ENCODE data around the gene CABCOCO1.
"Not testable (repeated sequence)": the region's sequence is repeated elsewhere in the genome, so short reads cannot be mapped to it uniquely, and the experiment has no call there.

Gene CABCOCO1

DNA sequence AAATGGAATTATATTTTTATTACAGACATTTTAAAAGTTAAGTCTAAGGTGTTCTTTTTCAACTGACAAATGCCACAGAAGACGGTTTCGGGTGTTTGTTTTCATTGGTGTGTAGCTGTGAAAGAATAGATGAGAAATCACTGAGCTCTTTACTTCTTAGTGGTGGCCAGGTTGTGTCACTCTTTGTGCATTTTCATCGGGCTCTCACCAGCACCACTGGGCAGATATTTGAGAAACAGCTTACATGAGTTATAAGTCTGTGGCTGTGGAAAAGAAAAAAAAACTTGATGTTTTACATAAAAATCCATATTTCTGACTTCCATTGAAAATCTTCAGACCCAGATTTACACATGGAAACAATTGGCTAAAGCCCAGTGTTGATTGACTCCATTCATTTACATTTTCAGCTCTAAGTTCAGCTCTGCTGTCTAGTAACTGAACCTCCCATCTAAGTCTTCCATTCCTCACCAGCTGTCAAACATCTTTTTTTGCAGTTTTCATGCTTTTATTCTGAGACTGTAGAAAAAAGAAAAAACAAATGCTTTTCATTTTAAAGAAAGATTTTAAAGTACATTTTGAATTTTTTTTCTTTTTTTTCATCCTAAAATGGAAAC is 22.3 kb downstream of the CABCOCO1 start:
- Histone ChIP-seq H3K4me1 (ENCODE audit: control insufficient read depth, insufficient read depth, low read length) (no peaks in the 10 kb centered on the region), H3K27me3 (ENCODE audit: control insufficient read depth, insufficient read depth, low read length) (no peaks in the 10 kb centered on the region), H3K27ac (ENCODE audit: low read depth, low read length) (no peak overlapping the region), H3K4me3 (ENCODE audit: low read depth, low read length) (no peak overlapping the region), H3K36me3 (ENCODE audit: control insufficient read depth, insufficient read depth, low read length) (no peaks in the 10 kb centered on the region), H3K9ac (ENCODE audit: low read length) (no peak overlapping the region), H3K9me3 (ENCODE audit: control insufficient read depth, insufficient read depth, low read depth, low read length) (no peaks in the 10 kb centered on the region)

GRCh38 chr10:61688551-61689308 is 26.0 kb downstream of the CABCOCO1 start:
- Histone ChIP-seq H3K27me3 (ENCODE audit: control insufficient read depth, insufficient read depth, low read length) (no peaks in the 10 kb centered on the region), H3K4me3 (ENCODE audit: low read depth, low read length) (no peak overlapping the region), H3K9ac (ENCODE audit: low read length) (no peak overlapping the region), H3K27ac (ENCODE audit: low read depth, low read length) (no peak overlapping the region), H3K4me1 (ENCODE audit: control insufficient read depth, insufficient read depth, low read length) (no peaks in the 10 kb centered on the region), H3K36me3 (ENCODE audit: control insufficient read depth, insufficient read depth, low read length) (no peaks in the 10 kb centered on the region), H3K9me3 (ENCODE audit: control insufficient read depth, insufficient read depth, low read depth, low read length) (no peaks in the 10 kb centered on the region)

GRCh38 chr10:61691667-61692066 is 28.9 kb downstream of the CABCOCO1 start:
- H3K27me3 ChIP-seq (ENCODE audit: control insufficient read depth, insufficient read depth, low read length); H3K27ac ChIP-seq (ENCODE audit: low read depth, low read length); H3K9ac ChIP-seq (ENCODE audit: low read length); H3K4me3 ChIP-seq (ENCODE audit: low read depth, low read length); H3K36me3 ChIP-seq (ENCODE audit: control insufficient read depth, insufficient read depth, low read length); H3K9me3 ChIP-seq (ENCODE audit: control insufficient read depth, insufficient read depth, low read depth, low read length); H3K4me1 ChIP-seq (ENCODE audit: control insufficient read depth, insufficient read depth, low read length): not testable (repeated sequence)

GRCh38 chr10:61692447-61693010 is 29.8 kb downstream of the CABCOCO1 start:
- Histone ChIP-seq H3K27me3 (ENCODE audit: control insufficient read depth, insufficient read depth, low read length) (no peaks in the 10 kb centered on the region), H3K9ac (ENCODE audit: low read length) (no peak overlapping the region)

GRCh38 chr10:61698968-61699655 is 36.4 kb downstream of the CABCOCO1 start:
- H3K9ac ChIP-seq (ENCODE audit: low read length): no peak overlapping the region
- H3K4me3 ChIP-seq (ENCODE audit: low read depth, low read length): no peak overlapping the region

More at GRCh38 chr10:61692447-61693010, 29.8 kb downstream of the CABCOCO1 start:
- H3K4me1 ChIP-seq (ENCODE audit: control insufficient read depth, insufficient read depth, low read length): no peaks in the 10 kb centered on the region
- no peak overlapping the region for H3K4me3 ChIP-seq (ENCODE audit: low read depth, low read length)
- no peak overlapping the region for H3K27ac ChIP-seq (ENCODE audit: low read depth, low read length)
- H3K9me3 ChIP-seq (ENCODE audit: control insufficient read depth, insufficient read depth, low read depth, low read length): no peaks in the 10 kb centered on the region
- no peaks in the 10 kb centered on the region for H3K36me3 ChIP-seq (ENCODE audit: control insufficient read depth, insufficient read depth, low read length)

DNA sequence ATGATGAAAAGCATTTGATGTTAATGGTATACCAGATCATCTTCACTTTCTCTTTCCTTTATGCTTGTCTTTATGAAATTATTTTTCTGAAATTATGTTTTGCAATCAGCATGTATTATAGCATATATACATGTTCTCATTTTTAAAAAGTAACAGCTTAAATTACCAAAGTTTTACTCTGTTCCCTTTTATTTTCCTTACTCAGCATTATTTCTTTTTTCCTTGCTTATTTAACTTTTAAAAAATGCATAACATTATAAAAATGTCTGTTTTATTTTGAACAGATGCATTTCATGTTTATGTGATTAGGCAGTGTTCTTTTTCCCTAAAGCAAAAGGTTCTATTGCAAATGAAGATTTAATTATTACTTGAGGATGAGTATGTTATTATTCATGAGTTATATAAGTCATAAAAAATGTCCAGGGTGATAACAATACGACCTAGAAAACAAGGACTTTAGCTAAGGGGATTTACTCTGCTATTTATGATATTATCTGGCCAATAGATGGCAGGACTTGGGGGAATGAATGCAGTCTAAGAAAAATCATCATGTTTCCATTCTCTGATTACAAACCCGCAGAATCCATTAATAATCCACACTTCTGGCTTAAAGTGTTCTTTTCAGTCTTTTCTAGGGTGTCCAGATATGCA is 38.5 kb downstream of the CABCOCO1 start:
- Histone ChIP-seq H3K27me3 (ENCODE audit: control insufficient read depth, insufficient read depth, low read length) (no peaks in the 10 kb centered on the region), H3K4me1 (ENCODE audit: control insufficient read depth, insufficient read depth, low read length) (no peaks in the 10 kb centered on the region), H3K9me3 (ENCODE audit: control insufficient read depth, insufficient read depth, low read depth, low read length) (no peaks in the 10 kb centered on the region), H3K4me3 (ENCODE audit: low read depth, low read length) (no peak overlapping the region), H3K9ac (ENCODE audit: low read length) (no peak overlapping the region), H3K36me3 (ENCODE audit: control insufficient read depth, insufficient read depth, low read length) (no peaks in the 10 kb centered on the region), H3K27ac (ENCODE audit: low read depth, low read length) (no peak overlapping the region)

More at GRCh38 chr10:61698968-61699655, 36.4 kb downstream of the CABCOCO1 start:
- no peaks in the 10 kb centered on the region for H3K4me1 ChIP-seq (ENCODE audit: control insufficient read depth, insufficient read depth, low read length)
- no peak overlapping the region for H3K27ac ChIP-seq (ENCODE audit: low read depth, low read length)
- no peaks in the 10 kb centered on the region for H3K27me3 ChIP-seq (ENCODE audit: control insufficient read depth, insufficient read depth, low read length)
- no peaks in the 10 kb centered on the region for H3K9me3 ChIP-seq (ENCODE audit: control insufficient read depth, insufficient read depth, low read depth, low read length)
- H3K36me3 ChIP-seq (ENCODE audit: control insufficient read depth, insufficient read depth, low read length): no peaks in the 10 kb centered on the region

GRCh38 chr10:61701706-61702105 is 39.0 kb downstream of the CABCOCO1 start:
- no peaks in the 10 kb centered on the region for H3K27me3 ChIP-seq (ENCODE audit: control insufficient read depth, insufficient read depth, low read length)
- no peaks in the 10 kb centered on the region for H3K9me3 ChIP-seq (ENCODE audit: control insufficient read depth, insufficient read depth, low read depth, low read length)
- H3K9ac ChIP-seq (ENCODE audit: low read length): no peak overlapping the region
- H3K27ac ChIP-seq (ENCODE audit: low read depth, low read length): no peak overlapping the region
- H3K4me1 ChIP-seq (ENCODE audit: control insufficient read depth, insufficient read depth, low read length): no peaks in the 10 kb centered on the region
- H3K36me3 ChIP-seq (ENCODE audit: control insufficient read depth, insufficient read depth, low read length): no peaks in the 10 kb centered on the region
- H3K4me3 ChIP-seq (ENCODE audit: low read depth, low read length): no peak overlapping the region

DNA sequence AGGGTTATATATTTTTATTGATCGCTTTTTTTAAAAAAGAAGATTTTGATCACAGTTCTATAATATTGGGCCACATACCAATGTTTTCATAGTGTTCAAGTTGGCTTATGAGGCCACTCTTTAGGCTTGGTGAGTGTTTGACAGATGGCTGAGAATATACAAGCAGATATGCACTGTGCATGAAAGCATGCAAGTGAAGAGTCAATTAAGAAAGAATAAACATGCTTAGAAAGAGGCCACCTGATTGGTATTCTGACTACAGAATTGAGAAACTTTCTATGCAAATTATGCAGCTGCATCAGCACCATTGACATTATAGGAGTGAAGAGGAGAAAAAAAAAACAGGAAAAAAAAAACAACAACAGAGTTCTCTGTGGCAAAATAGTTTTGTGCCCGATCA is 39.9 kb downstream of the CABCOCO1 start:
- Histone ChIP-seq H3K4me1 (ENCODE audit: control insufficient read depth, insufficient read depth, low read length) (no peaks in the 10 kb centered on the region), H3K9ac (ENCODE audit: low read length) (no peak overlapping the region), H3K36me3 (ENCODE audit: control insufficient read depth, insufficient read depth, low read length) (no peaks in the 10 kb centered on the region), H3K4me3 (ENCODE audit: low read depth, low read length) (no peak overlapping the region), H3K27ac (ENCODE audit: low read depth, low read length) (no peak overlapping the region), H3K9me3 (ENCODE audit: control insufficient read depth, insufficient read depth, low read depth, low read length) (no peaks in the 10 kb centered on the region), H3K27me3 (ENCODE audit: control insufficient read depth, insufficient read depth, low read length) (no peaks in the 10 kb centered on the region)

- Histone ChIP-seq H3K4me3 (ENCODE audit: low read depth, low read length) (no peak overlapping the region), H3K27ac (ENCODE audit: low read depth, low read length) (no peak overlapping the region), H3K27me3 (ENCODE audit: control insufficient read depth, insufficient read depth, low read length) (no peaks in the 10 kb centered on the region), H3K9ac (ENCODE audit: low read length) (no peak overlapping the region), H3K4me1 (ENCODE audit: control insufficient read depth, insufficient read depth, low read length) (no peaks in the 10 kb centered on the region), H3K9me3 (ENCODE audit: control insufficient read depth, insufficient read depth, low read depth, low read length) (no peaks in the 10 kb centered on the region), H3K36me3 (ENCODE audit: control insufficient read depth, insufficient read depth, low read length) (no peaks in the 10 kb centered on the region)
Measured at GRCh38 chr10:61705022-61705613, 42.4 kb downstream of the CABCOCO1 start.

DNA sequence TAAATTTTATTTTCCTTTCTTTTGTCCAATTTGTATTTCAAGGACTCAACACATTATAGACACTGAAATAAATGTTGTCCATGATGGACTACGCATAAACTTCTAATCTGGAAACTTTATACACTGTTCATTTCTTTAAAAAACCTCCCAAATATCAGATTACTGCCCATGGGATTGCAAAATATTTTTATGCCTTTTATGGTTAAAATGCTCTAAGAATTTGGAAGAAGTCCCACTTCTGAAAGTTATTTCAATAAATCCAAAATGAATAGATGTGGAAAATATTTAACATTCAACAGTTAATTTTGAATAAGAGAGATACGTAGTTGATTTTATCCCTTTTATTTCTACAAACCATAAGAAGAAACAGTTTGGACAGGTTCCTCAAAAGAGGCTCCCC is 46.1 kb downstream of the CABCOCO1 start:
- Histone ChIP-seq H3K4me3 (ENCODE audit: low read depth, low read length) (no peak overlapping the region), H3K36me3 (ENCODE audit: control insufficient read depth, insufficient read depth, low read length) (no peaks in the 10 kb centered on the region), H3K27ac (ENCODE audit: low read depth, low read length) (no peak overlapping the region), H3K27me3 (ENCODE audit: control insufficient read depth, insufficient read depth, low read length) (no peaks in the 10 kb centered on the region), H3K4me1 (ENCODE audit: control insufficient read depth, insufficient read depth, low read length) (no peaks in the 10 kb centered on the region), H3K9ac (ENCODE audit: low read length) (no peak overlapping the region), H3K9me3 (ENCODE audit: control insufficient read depth, insufficient read depth, low read depth, low read length) (no peaks in the 10 kb centered on the region)

Measured in HUES6 (cell line).